Measurements from ENCODE around the gene CEP162.
A peak's percentile ranks its signal among the peaks of the same experiment; 100 is the strongest.
"Not testable (repeated sequence)": the region's sequence is repeated elsewhere in the genome, so short reads cannot be mapped to it uniquely, and the experiment has no call there.

The CEP162 gene

GRCh38 chr6:84227434-84228197 lies at the start of gene CEP162:
CEP162 (minus strand) TSS chr6:84227643; CDS start chr6:84226393, 1,250 bp downstream.
- DNase-seq (ENCODE audit: low read depth in 1 of 2, low spot score in 1 of 2): peak; percentile 64 to 81

DNA sequence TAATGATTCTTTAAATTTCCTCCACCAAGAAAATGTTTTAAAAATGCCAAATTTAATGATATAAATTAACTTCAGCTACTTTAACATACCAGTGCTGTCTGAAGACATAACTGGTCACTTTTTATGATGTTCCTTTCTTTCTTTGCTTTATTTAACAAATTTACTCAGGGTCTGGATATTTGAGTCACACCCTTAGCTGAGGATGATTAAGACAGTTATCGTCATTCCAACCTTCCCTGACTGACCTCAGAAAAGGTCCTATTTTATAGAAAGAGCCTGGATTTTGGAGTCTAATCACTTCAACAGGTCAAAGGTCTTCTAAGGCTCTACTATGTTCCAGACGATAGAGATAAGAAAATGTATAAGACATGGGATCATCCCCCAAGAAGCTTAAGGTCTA lies 47.4 kb upstream of the CEP162 start:
- DNase-seq (ENCODE audit: low read depth in 1 of 2, low spot score in 1 of 2): no peak

GRCh38 chr6:84273048-84273809 lies 45.8 kb upstream of the CEP162 start:
- DNase-seq (ENCODE audit: low read depth in 1 of 2, low spot score in 1 of 2): no peak

DNA sequence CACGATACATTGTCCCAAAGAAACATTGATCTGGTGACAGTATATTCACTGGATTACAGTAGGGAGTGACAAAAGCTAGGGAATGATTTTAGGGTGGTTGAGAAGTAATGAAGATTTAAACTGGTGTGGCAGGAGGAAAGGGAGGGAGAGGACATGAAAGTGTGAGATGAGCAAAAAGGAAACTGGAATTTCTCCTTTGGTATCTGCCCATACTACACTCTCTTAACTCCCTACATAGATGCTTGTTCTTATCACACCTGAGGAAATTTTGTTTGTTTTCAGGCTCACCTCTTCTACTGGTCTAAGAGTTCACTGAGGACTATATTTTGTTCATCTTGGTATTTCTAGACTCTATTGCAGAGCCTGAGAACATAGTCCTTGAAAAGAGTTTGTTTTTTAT lies 44.9 kb upstream of the CEP162 start:
- DNase-seq (ENCODE audit: low read depth in 1 of 2, low spot score in 1 of 2): no peak

DNA sequence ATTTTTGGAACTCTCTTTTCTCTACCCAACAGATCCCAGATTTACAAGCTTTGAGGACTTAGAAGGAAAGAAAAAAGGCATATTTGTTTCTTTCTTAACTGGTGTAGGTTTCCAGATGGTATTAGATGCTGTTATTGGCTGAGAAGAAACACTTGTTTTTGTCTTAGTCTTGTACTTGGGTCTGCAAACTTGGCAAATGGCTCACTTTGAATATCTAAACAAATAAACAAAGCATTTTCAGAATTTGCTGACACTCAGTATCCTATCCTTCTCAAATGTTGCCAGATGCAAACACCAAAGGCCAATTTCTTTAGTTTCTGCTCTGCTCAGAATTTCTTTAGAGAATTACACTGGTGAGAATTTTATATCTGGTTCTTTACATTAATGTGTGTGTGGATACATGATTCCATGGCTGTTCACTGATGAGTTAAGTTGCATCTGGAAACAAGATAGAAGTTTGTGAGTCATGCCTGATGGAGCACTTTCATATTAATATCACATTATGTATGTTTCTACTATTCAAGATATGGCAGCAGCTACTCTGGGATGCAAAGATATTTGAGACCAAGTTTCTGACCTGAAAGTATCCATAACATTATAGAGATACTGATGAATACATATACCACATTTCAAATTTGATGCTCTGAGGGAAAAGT lies 43.7 kb upstream of the CEP162 start:
- DNase-seq (ENCODE audit: low read depth in 1 of 2, low spot score in 1 of 2): no peak

GRCh38 chr6:84269947-84270733 lies 42.7 kb upstream of the CEP162 start:
- DNase-seq (ENCODE audit: low read depth in 1 of 2, low spot score in 1 of 2): no peak

- no peak for DNase-seq (ENCODE audit: low read depth in 1 of 2, low spot score in 1 of 2)
Measured at GRCh38 chr6:84268781-84269180, 41.3 kb upstream of the CEP162 start.

DNA sequence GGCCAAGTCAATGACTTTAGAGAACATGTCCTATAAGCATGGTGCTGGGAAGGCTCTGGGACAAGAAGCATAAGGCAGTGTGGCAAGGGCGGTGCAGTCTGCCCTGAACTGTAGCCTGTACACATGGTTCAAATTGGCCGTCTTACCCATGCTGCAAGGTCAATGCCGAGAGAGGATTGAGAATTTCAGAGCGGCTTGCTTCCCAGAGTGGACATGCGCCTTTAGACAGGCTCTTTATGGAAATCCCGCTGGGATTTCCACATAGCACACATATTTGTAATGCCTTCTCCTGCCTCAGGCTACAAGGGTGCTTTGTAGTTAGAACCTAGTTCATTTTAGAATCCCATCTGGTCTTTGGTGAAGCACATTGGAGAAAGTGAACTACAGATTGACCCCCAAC lies 36.1 kb upstream of the CEP162 start:
- no peak for DNase-seq (ENCODE audit: low read depth in 1 of 2, low spot score in 1 of 2)

DNA sequence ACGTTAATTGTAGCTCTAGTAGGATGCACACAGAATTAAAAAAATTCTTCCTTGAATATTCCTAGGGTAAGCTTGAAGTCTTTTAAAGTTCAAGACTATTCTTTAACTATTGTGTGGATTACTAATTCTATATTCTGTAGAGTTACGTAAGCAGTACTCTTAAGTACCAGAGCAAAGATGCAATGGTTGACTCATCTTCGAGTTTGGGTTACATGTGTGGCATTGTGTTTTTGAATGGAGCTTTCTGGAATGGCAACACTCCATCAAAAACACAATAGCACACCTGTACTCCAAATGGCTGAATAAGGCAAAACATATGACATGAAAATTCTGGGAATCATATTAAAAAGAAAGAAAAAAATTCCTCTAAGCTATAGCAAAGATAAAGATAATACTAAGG lies 33.5 kb upstream of the CEP162 start:
- DNase-seq (ENCODE audit: low read depth in 1 of 2, low spot score in 1 of 2): no peak

- no peak for DNase-seq (ENCODE audit: low read depth in 1 of 2, low spot score in 1 of 2)
Measured at GRCh38 chr6:84260196-84260595, 32.8 kb upstream of the CEP162 start.

DNA sequence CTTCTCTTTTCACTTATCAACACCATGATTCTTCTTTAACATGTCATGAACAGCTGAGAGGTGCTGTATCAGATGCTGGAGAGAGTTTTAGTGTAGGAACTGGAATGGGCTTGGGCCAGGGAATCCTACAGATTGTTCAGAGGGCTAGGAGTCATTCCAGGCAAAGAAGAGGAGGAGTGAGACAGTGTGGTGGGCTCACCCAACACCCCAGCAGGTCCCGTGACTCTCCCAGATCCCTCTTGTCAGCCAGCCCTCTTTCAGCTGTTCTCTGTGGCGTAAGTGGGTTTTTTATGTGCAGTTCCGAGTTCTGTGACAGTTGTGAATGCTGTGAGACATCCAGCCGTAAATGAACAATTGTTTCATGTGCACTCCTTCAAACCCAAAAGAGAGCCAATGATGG lies 31.4 kb upstream of the CEP162 start:
- DNase-seq (ENCODE audit: low read depth in 1 of 2, low spot score in 1 of 2): no peak

DNA sequence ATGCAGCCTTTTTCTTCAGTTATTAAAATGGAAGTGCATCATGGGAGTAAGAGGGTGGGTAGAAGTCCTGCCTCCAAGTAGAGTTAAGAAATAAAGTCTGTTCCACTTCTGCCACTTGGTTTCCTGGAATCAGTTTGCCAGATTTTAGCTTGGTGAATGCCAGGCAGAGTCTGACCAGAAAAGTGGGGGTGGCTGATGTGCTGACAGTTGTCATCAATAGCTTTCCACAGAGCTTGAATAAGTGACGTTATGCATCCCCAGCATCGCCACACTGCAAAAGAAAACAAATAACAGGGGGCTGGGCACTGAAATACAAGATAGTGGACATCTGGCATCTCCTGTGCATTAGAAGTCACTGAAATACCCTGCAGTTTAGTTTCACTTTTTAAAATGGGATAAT lies 30.8 kb upstream of the CEP162 start:
- no peak for DNase-seq (ENCODE audit: low read depth in 1 of 2, low spot score in 1 of 2)

- no peak for DNase-seq (ENCODE audit: low read depth in 1 of 2, low spot score in 1 of 2)
Measured at GRCh38 chr6:84255641-84256040, 28.2 kb upstream of the CEP162 start.

DNA sequence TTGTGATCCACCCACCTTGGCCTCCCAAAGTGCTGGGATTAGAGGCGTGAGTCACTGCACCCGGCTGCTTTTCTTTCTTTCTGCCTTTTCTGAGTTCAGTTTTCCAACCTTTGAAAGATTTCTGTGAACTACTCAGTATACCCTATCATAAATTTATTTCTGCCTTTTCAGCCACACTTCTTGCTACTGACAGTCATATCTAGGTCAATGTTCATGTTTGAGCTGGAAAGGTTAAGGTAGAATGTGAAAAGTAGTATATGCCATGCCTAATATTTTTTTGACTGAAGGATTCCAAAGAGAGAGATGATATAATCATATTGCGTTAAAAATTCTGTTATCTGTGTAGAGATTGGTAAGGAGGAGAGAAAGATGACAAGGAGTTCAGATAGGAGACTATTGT lies 25.9 kb upstream of the CEP162 start:
- DNase-seq (ENCODE audit: low read depth in 1 of 2, low spot score in 1 of 2): no peak

DNA sequence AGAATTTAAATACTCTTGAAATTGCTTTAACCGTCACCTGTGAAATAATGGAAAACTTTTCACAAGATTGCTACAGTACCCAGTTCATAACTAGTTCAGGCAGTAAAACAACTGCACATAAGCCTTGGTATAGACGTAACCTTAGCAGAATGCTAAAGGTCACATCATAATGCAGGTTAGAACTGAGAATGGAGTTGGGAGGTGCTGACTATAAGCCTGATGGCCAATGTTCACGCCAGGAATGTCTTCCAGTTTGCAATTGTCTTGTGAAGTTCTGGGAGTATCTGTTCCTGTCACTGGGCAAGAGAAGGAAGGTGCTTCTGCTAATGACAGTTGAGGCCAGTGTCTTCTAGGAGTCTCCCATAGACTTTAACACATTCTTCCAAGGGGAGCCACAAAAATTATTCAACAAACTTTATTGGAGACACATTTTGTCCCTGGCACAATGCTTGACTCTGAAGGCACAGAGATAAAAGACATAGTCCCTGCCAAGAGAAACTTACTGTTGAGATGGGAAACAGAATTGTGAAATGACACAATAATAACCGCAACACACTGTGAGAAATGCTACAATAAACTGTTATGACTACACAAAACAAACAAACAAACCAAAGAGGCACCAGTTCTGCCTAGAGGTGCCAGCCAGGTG lies 24.6 kb upstream of the CEP162 start:
- no peak for DNase-seq (ENCODE audit: low read depth in 1 of 2, low spot score in 1 of 2)

DNA sequence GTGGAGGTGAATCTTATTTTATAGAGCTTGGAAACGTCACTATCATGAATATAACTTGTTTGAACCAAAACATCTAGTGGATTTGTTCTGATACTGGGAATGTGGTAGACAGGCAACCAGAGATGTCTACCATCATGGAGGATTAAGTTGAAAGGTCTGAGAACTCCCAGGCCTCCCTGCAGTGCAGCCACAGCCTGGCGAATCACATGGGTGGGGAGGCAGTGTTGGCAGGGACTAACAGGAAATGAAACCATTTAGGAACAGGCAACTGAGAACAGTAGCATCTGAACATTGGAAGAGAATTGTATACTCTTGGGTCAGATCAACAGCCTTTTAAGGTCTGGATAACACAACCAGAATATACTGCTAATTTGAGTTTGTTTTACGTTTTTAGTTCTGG lies 22.3 kb upstream of the CEP162 start:
- DNase-seq (ENCODE audit: low read depth in 1 of 2, low spot score in 1 of 2): no peak

DNA sequence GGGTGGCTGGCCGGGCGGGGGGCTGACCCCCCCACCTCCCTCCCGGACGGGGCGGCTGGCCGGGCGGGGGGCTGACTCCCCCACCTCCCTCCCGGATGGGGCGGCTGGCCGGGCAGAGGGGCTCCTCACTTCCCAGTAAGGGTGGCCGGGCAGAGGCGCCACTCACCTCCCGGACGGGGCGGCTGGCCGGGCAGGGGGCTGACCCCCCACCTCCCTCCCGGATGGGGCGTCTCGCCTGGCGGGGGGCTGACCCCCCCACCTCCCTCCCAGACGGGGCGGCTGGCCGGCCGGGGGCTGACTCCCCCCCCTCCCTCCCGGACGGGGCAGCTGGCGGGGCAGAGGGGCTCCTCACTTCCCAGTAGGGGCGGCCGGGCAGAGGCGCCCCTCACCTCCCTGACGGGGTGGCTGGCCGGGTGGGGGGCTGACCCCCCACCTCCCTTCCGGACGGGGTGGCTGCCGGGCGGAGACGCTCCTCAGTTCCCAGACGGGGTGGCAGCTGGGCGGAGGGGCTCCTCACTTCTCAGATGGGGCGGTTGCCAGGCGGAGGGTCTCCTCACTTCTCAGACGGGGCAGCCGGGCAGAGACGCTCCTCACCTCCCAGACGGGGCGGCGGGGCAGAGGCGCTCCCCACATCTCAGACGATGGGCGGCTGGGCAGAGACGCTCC lies 17.1 kb upstream of the CEP162 start:
- not testable (repeated sequence) for DNase-seq (ENCODE audit: low read depth in 1 of 2, low spot score in 1 of 2)

- no peak for DNase-seq (ENCODE audit: low read depth in 1 of 2, low spot score in 1 of 2)
Measured at GRCh38 chr6:84243240-84243639, 15.8 kb upstream of the CEP162 start.

DNA sequence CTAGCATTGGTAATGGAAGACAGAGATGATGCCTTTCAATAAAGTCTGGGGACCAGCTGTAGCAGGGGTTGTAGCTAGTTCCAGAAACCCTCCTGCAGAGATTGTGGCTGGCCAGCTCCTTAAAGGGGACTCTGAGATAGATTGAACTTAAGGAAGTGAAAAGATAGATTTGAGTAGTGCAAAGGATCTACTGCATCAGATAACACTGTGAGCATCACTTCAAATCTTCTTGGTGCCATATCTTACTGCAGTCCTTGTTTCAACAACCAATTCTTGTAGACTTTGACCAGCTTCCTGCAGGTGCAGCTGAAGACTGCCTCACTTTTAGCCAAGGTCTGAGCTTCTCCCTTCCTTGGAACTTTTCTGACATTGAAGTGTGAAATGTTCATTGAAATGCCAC lies 14.8 kb upstream of the CEP162 start:
- no peak for DNase-seq (ENCODE audit: low read depth in 1 of 2, low spot score in 1 of 2)

- no peak for DNase-seq (ENCODE audit: low read depth in 1 of 2, low spot score in 1 of 2)
Measured at GRCh38 chr6:84228198-84228543, 728 bp upstream of the CEP162 start.
